ENCODE data around the gene PTGES3L.
"Not testable (repeated sequence)": the region's sequence is repeated elsewhere in the genome, so short reads cannot be mapped to it uniquely, and the experiment has no call there.

Gene PTGES3L

GRCh38 chr17:43014020-43014648, 34.3 kb upstream of the PTGES3L start:
- DNase-seq = no peak

DNA sequence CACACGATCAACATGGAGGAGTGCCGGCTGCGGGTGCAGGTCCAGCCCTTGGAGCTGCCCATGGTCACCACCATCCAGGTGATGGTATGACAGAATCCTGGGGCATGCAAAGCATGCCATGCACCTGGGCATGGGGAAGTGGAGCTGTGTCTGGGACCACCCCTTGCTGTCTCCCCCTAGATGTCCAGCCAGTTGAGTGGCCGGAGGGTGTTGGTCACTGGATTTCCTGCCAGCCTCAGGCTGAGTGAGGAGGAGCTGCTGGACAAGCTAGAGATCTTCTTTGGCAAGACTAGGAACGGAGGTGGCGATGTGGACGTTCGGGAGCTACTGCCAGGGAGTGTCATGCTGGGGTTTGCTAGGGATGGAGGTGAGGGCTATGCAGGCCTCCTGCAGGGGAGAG, 33.4 kb upstream of the PTGES3L start:
- DNase-seq = no peak

DNA sequence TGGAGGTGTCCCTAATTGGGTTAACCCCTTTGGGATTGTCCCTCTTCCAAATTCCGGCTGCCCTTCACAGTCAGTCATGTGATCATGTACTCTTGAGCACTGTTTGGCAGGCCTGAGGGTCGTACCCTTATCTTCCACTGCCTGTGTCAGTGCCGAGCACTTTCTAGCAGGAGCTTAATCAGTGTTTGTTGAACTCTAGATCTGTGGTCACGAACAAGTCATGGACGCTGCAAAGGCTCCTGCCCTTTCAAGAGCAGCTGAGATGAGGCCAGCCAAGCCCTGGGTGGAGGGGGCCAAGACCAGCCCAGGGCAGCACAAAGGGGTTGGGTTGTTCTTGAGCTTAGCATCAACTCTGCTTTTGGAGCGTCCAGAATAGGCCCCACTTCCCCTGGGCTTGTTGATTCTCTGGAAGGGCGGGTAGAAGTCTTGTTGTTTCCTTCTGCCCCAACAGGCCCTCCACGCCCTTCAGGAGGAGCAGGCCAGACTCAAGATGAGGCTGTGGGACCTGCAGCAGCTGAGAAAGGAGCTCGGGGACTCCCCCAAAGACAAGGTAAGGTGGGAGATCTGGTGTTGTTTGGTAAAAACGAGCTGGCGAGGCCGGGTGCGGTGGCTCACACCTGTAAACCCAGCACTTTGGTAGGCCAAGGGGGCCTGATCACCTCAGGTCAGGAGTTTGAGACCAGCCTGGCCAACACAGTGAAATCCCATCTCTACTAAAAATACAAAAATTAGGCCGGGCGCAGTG, 32.0 kb upstream of the PTGES3L start:
- DNase-seq = no peak

DNA sequence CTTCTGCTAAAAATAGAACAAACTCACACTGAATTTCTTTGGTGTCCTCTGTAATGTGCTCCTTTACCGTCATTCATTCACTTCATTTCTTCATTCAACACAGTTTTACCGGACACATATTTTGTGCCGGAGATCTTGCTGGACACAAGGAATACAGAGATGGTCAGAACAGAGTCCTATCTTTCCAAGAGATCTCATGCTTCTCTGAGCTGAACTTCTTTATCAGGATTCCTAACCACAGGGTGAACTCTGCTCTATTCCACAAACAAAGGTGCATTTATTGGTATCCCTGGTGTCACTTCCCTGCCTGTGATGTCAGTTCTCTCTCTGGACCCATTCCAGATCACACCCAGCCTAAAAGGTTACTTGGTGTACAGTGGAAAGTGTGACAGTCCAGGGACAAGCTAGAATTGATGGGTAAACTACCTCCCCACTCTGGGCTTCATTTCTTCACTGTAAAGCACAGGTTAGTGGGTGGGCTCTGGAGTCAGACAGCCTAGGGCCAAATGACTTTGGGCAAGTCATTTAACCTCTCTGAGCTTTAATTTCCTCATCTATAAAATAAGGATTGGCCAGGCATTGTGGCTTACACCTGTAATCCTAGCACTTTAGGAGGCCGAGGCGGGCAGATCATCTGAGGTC, 30.9 kb upstream of the PTGES3L start:
- DNase-seq = no peak

DNA sequence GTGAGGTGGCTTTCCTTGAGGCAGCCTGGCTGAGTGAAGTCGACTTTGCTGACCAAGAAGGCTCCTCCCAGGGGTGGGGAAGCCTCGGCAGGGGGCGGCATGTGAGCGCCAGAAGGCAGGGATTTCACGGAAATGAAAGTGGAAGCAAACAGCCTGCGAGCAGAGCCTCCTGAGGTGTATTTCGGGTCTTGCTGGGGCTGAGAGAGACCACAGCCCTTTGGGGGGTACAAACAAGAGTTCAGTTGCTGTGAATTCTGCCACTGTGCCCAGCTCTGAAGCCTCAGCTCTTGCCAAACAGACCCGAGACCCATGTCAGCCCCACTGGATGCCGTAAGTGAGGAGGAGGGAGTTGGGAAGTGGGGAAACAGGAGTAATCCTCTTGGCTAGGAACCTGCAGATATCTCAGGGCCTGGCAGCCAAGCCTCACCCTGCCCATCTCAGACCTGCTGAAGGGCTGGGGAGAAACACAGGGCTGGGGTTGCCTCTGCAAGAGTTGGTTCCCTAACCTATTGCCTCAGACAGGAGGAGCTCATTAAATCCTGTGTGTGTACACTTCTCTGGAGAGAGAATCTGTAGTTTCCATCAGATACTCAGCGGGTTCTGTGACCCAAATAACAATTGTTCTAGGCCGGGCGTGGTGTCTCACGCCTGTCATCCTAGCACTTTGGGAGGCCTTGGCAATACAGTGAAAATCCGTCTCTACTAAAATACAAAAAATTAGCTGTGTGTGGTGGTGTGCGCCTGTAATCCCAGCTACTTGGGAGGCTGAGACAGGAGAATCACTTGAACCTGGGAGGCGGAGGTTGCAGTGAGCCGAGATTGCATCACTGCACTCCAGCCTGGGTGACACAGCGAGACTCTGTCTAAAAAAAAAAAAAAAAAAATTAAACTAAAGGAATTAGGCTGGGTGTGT, 27.0 kb upstream of the PTGES3L start, which contains the start of gene IFI35:
Gene IFI35, plus strand, starts transcription at position 146 of the 913 bp plus-strand sequence. Its CDS starts 164 bp downstream, at position 310.
- DNase-seq = peak; percentile 77

- no peak for DNase-seq
Measured at GRCh38 chr17:43003542-43004172, 23.8 kb upstream of the PTGES3L start.

- DNase-seq = not testable (repeated sequence)
Measured at GRCh38 chr17:43000894-43001293, 21.0 kb upstream of the PTGES3L start.

- no peak for DNase-seq
Measured at GRCh38 chr17:42999003-42999525, 19.2 kb upstream of the PTGES3L start.

GRCh38 chr17:42997984-42998938, 18.4 kb upstream of the PTGES3L start, which contains the start of gene RPL27:
Gene RPL27, plus strand, starts transcription at chr17:42998419. Its CDS starts 332 bp downstream, at chr17:42998751.
- peak; percentile 100 for DNase-seq

DNA sequence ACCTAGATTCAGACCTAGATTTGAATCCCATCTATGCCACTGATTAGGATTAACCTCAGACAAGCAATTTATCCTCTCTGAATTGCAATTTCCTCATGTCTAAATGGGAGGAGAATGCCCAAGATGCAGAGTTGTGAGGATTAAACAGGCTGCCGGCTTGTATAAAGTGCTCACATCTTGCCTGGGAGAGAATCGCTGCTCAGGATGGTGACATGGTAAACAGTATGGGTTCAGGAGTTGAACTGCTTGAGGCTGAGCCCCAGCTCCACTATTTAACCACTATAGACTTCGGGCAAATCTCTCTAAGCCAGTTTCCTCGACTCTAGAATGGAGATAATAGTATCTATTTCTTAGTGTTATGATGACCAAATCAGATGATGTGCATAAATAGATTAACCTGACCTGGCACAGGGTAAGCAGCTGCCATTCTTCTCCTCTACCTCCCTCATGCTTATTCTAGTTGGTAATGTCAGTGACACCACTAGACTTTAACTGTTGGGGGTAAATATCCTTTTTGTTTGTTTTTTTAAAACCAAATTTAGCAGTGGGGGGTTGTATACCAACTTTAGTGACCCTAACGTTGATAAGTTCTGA, 17.6 kb upstream of the PTGES3L start:
- peak; percentile 48 for DNase-seq

DNA sequence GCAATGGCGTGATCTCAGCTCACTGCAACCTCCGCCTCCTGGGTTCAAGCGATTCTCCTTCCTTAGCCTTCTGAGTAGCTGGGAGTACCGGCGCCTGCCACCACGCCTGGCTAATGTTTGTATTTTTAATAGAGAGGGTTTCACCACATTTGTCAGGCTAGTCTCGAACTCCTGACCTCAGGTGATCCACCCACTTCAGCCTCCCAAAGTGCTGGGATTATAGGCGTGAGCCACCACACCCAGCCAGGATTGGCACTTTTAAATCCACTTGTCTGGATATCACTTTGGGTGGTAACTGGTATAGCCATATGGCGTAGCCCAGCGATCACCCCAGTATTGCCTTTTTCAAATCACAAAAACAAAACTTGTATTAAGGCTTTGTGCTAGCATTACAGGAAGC, 14.0 kb upstream of the PTGES3L start:
- not testable (repeated sequence) for DNase-seq

GRCh38 chr17:42992872-42993271, 13.0 kb upstream of the PTGES3L start:
- no peak for DNase-seq

DNA sequence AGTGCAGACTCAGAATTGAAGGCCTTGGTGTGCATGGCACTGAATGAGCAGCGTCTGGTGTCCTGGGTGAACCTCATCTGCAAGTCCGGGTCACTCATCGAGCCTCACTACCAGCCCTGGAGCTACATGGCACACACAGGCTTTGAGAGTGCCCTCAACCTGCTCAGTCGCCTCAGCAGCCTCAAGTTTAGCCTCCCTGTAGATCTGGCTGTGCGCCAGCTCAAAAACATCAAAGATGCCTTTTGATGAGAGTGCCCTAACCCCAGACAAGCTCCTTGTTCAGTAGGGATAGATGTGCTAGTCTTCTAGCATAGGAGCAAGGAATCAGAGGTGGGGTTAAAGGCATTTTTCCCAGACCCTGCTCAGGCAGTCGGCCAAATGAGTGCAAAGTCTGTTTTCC, 11.6 kb upstream of the PTGES3L start:
- no peak for DNase-seq

GRCh38 chr17:42989726-42990652, 10.1 kb upstream of the PTGES3L start:
- DNase-seq = no peak

GRCh38 chr17:42989141-42989540, 9.3 kb upstream of the PTGES3L start:
- DNase-seq = no peak

- no peak for DNase-seq
Measured at GRCh38 chr17:42985225-42985624, 5.3 kb upstream of the PTGES3L start.

DNA sequence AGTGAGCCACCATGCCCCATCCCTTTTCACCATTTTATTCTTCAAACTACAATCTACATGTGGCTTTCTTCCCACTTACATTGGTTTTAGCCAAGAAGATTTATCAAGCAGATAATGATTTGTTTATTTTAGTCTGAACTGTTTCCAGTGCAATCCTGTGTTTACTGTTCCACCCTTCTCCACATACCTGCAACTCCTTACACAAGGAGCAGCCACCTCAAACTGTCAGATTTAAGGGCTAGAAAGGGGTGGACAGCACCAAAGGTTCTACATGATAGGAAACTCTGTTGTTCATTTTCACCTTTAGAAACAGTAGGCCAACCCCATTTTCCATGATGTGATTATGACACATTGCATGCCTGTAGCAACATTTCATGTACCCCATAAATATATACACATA, 2.4 kb upstream of the PTGES3L start:
- no peak for DNase-seq

DNA sequence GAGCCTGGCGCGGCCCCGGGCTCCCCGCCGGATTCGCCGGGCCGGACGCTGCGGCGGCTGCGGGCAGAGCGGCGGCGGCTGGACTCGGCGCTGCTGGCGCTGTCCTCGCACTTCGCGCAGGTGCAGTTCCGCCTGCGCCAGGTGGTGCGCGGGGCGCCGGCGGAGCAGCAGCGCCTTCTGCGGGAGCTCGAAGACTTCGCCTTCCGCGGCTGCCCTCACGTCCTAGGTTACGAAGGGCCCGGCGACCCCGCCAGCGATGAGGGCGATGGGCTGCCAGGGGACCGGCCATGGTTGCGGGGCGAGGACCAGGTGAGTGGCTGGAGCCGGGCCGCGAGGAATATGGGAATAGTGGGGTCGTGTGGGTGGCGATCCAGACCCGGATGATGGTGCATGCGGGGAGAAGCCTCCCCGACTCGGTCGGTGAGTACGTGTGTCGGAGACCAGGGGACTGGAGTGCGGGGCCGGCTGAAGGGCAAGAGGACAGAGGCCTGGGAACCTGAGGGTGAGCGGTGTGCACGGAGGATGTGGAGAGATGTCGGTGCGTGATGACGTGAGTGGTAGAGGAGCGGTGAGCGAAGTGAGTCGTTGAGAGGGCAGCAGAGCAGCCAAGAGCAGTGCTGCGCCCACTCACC, 1.0 kb upstream of the PTGES3L start:
- peak; percentile 65 for DNase-seq

DNA sequence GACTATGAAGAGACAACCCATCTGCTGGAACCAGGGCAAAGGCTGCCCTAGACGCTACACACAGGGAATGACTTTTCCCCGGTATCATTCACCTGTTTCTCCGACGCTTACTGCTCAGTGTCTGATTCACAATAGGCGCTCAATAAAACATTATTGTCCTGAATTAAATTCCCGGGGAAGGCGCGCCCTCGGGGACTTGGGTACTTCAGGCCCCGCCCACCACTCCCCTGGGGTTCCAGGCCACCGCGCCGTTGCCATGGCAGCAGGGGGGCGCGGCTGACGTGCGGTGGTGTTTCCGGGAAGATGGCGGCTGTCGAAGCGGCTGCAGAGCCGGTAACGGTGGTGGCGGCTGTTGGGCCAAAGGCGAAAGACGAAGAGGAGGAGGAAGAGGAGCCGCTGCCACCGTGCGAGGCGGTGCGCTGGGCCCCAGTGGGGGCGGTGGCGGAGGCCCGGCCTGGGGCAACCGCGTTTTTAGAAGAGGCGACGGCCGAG, 440 bp upstream of the PTGES3L start, which contains the start of gene RUNDC1:
Gene RUNDC1, plus strand, starts transcription at position 292 of the 492 bp plus-strand sequence. Its CDS starts 12 bp downstream, at position 304.
- DNase-seq = peak; percentile 96
